Neural cell (in vitro differentiated cells): Measurements from ENCODE around the gene ACAD10. TPM values are rescaled to one million over a fixed set of nuclear protein-coding genes. Genes with fewer than 3 reads are reported as not detected.

ENCODE experiments used
- H2AFZ ChIP-seq: fragments of 200-600, 300-800 bp; sonication (generic), shearing (Covaris generic); 2 replicates; pipeline ENCODE4 v1.6.0; 2014; ENCODE audit warnings: low read depth, mild to moderate bottlenecking, antibody characterized with exemption, low read length, moderate library complexity
- H3F3A ChIP-seq: fragments of 200-600 bp; shearing (Covaris generic); 2 replicates; pipeline ENCODE4 v1.6.1; 2016; ENCODE audit warnings: mild to moderate bottlenecking, moderate library complexity, mixed read lengths, antibody characterized with exemption, low read length; ENCODE audit not compliant: insufficient read depth, poor library complexity, severe bottlenecking
- H3K27ac ChIP-seq: fragments of 200-600, 300-800 bp; sonication (generic), shearing (Covaris generic); 2 replicates; pipeline ENCODE4 v1.5.1; 2014; ENCODE audit warnings: mild to moderate bottlenecking, low read length, moderate library complexity
- H3K27me3 ChIP-seq: fragments of 300-800, 200-600 bp; sonication (generic), shearing (Covaris generic); 2 replicates; pipeline ENCODE4 v1.6.0; 2014; ENCODE audit warnings: mild to moderate bottlenecking, low read depth, low read length, moderate library complexity; ENCODE audit not compliant: insufficient read depth
- H3K36me3 ChIP-seq: fragments of 300-800, 200-600 bp; sonication (generic), shearing (Covaris generic); 2 replicates; pipeline ENCODE4 v1.5.1; 2014; ENCODE audit warnings: mild to moderate bottlenecking, antibody characterized with exemption, low read length, moderate library complexity; ENCODE audit not compliant: insufficient read depth
- H3K4me2 ChIP-seq: fragments of 300-800, 200-600 bp; sonication (generic), shearing (Covaris generic); 2 replicates; pipeline ENCODE4 v1.6.0; 2014; ENCODE audit warnings: mild to moderate bottlenecking, low read length
- H3K4me3 ChIP-seq: fragments of 300-800, 200-600 bp; sonication (generic), shearing (Covaris generic); 2 replicates; pipeline ENCODE4 v1.5.1; 2014; ENCODE audit warnings: mild to moderate bottlenecking, low read length, moderate library complexity
- H3K79me2 ChIP-seq: fragments of 200-600 bp; shearing (Covaris generic); replicated peaks from 2 replicates; pipeline ENCODE4 v1.6.0; 2014; ENCODE audit warnings: mild to moderate bottlenecking, low read length, moderate library complexity; ENCODE audit not compliant: insufficient read depth
- H3K9ac ChIP-seq: fragments of 300-800, 200-600 bp; sonication (generic), shearing (Covaris generic); 2 replicates; pipeline ENCODE4 v1.6.1; 2016; ENCODE audit warnings: mild to moderate bottlenecking, low read length, mixed read lengths
- H3K9me2 ChIP-seq: fragments of 200-600 bp; shearing (Covaris generic); 2 replicates; pipeline ENCODE4 v1.6.1; 2016; ENCODE audit warnings: mild to moderate bottlenecking, low read length, mixed read lengths; ENCODE audit not compliant: insufficient read depth
- H3K9me3 ChIP-seq: fragments of 200-600, 300-800 bp; sonication (generic), shearing (Covaris generic); 2 replicates; pipeline ENCODE4 v1.6.1; 2016; ENCODE audit warnings: mild to moderate bottlenecking, mixed run types, low read length, moderate library complexity, mixed read lengths
- H4K20me1 ChIP-seq: fragments of 200-600 bp; shearing (Covaris generic); 2 replicates; pipeline ENCODE4 v1.6.1; 2016; ENCODE audit warnings: mild to moderate bottlenecking, mixed run types; ENCODE audit not compliant: insufficient read depth
- EP300 ChIP-seq: fragments of 450-650 bp; conservative IDR thresholded peaks from 2 replicates; pipeline ENCODE4 v1.6.1; 2014; ENCODE audit warnings: antibody characterized with exemption, mild to moderate bottlenecking, moderate library complexity; ENCODE audit not compliant: poor library complexity, severe bottlenecking
- EZH2 ChIP-seq: fragments of 200-600, 300-800 bp; shearing (Covaris generic), sonication (generic); IDR thresholded peaks from 2 replicates; pipeline ENCODE4 v1.6.1; 2014; ENCODE audit warnings: antibody characterized with exemption, low read length, borderline replicate concordance, mild to moderate bottlenecking; ENCODE audit not compliant: insufficient read depth, poor library complexity, severe bottlenecking
- MXI1 ChIP-seq: fragments of 450-650 bp; conservative IDR thresholded peaks from 2 replicates; pipeline ENCODE4 v1.6.1; 2014; ENCODE audit warnings: antibody characterized with exemption, mild to moderate bottlenecking; ENCODE audit not compliant: poor library complexity, severe bottlenecking
- POLR2AphosphoS5 ChIP-seq: IDR thresholded peaks from 2 replicates; pipeline ENCODE4 v1.6.1; 2012
- RAD21 ChIP-seq: fragments of 450-650 bp; conservative IDR thresholded peaks from 2 replicates; pipeline ENCODE4 v1.6.1; 2014; ENCODE audit warnings: antibody characterized with exemption, mild to moderate bottlenecking, moderate library complexity
- SMC3 ChIP-seq: fragments of 450-650 bp; conservative IDR thresholded peaks from 2 replicates; pipeline ENCODE4 v1.6.1; 2014; ENCODE audit warnings: antibody characterized with exemption, mild to moderate bottlenecking, moderate library complexity; ENCODE audit not compliant: poor library complexity
- TAF1 ChIP-seq: IDR thresholded peaks from 2 replicates; pipeline ENCODE4 v1.6.1; 2012; ENCODE audit warnings: low read depth
- polyA plus RNA-seq: library from polyadenylated mRNA; depleted of rRNA; stranded (reverse); fragments of >200 nt; gene quantifications from 2 replicates; pipeline ENCODE4 v1.2.3, GENCODE V29; 2014
- TF ChIP-seq, protein P1 (sequence below): fragments of 450-650 bp; IDR thresholded peaks from 2 replicates; pipeline ENCODE4 v1.5.1; 2014; ENCODE audit warnings: antibody characterized with exemption, mild to moderate bottlenecking, moderate library complexity; ENCODE audit not compliant: poor library complexity, severe bottlenecking
- TF ChIP-seq, protein P2 (sequence below): IDR thresholded peaks from 2 replicates; pipeline ENCODE4 v1.6.1; 2012; ENCODE audit warnings: borderline replicate concordance

ACAD10 gene
- polyA plus RNA-seq, 1 donor from 2014 or later = 25.7 TPM

DNA sequence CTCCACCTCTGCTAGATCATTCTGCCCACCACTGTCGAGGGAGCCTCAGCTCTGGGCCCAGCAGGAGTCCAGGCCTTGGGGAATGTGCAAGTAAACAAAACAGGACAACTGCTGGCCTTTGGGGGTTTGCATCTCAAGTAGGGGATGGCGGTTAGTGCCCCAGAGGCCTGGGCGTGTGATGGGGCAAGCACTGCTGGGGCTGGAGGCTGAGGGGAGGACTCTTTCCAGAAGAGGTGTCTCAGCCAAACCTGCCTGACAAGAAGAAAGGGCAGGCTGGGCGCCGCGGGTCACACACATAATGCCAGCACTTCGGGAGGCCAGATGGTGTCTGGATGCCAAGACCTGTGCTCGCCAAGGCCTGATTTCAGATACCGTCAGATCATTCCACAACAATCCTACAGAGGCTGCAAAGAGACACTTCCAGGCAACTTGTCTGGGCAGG is 72.3 kb downstream of the ACAD10 start:
- H2AFZ ChIP-seq = no peak overlapping the region
- H3K9me3 ChIP-seq = no peaks in the 10 kb centered on the region
- no peak overlapping the region for H3K9ac ChIP-seq
- no peak overlapping the region for H3K27ac ChIP-seq
- H3K79me2 ChIP-seq = no peaks in the 10 kb centered on the region
- no peaks in the 10 kb centered on the region for H3K36me3 ChIP-seq
- no peaks in the 10 kb centered on the region for H3F3A ChIP-seq
- TF ChIP-seq MXI1 (no peak), POLR2AphosphoS5 (no peak), EP300 (no peak), SMC3 (no peak), EZH2 (no peak), TAF1 (no peak), RAD21 (no peak)
- TF ChIP-seq, protein P1, sequence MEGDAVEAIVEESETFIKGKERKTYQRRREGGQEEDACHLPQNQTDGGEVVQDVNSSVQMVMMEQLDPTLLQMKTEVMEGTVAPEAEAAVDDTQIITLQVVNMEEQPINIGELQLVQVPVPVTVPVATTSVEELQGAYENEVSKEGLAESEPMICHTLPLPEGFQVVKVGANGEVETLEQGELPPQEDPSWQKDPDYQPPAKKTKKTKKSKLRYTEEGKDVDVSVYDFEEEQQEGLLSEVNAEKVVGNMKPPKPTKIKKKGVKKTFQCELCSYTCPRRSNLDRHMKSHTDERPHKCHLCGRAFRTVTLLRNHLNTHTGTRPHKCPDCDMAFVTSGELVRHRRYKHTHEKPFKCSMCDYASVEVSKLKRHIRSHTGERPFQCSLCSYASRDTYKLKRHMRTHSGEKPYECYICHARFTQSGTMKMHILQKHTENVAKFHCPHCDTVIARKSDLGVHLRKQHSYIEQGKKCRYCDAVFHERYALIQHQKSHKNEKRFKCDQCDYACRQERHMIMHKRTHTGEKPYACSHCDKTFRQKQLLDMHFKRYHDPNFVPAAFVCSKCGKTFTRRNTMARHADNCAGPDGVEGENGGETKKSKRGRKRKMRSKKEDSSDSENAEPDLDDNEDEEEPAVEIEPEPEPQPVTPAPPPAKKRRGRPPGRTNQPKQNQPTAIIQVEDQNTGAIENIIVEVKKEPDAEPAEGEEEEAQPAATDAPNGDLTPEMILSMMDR = no peak
- TF ChIP-seq, protein P2, sequence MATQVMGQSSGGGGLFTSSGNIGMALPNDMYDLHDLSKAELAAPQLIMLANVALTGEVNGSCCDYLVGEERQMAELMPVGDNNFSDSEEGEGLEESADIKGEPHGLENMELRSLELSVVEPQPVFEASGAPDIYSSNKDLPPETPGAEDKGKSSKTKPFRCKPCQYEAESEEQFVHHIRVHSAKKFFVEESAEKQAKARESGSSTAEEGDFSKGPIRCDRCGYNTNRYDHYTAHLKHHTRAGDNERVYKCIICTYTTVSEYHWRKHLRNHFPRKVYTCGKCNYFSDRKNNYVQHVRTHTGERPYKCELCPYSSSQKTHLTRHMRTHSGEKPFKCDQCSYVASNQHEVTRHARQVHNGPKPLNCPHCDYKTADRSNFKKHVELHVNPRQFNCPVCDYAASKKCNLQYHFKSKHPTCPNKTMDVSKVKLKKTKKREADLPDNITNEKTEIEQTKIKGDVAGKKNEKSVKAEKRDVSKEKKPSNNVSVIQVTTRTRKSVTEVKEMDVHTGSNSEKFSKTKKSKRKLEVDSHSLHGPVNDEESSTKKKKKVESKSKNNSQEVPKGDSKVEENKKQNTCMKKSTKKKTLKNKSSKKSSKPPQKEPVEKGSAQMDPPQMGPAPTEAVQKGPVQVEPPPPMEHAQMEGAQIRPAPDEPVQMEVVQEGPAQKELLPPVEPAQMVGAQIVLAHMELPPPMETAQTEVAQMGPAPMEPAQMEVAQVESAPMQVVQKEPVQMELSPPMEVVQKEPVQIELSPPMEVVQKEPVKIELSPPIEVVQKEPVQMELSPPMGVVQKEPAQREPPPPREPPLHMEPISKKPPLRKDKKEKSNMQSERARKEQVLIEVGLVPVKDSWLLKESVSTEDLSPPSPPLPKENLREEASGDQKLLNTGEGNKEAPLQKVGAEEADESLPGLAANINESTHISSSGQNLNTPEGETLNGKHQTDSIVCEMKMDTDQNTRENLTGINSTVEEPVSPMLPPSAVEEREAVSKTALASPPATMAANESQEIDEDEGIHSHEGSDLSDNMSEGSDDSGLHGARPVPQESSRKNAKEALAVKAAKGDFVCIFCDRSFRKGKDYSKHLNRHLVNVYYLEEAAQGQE = no peak
- H3K4me3 ChIP-seq = no peak overlapping the region
- no peak overlapping the region for H3K4me2 ChIP-seq
- no peaks in the 10 kb centered on the region for H4K20me1 ChIP-seq
- H3K9me2 ChIP-seq = no peaks in the 10 kb centered on the region
- no peaks in the 10 kb centered on the region for H3K27me3 ChIP-seq

DNA sequence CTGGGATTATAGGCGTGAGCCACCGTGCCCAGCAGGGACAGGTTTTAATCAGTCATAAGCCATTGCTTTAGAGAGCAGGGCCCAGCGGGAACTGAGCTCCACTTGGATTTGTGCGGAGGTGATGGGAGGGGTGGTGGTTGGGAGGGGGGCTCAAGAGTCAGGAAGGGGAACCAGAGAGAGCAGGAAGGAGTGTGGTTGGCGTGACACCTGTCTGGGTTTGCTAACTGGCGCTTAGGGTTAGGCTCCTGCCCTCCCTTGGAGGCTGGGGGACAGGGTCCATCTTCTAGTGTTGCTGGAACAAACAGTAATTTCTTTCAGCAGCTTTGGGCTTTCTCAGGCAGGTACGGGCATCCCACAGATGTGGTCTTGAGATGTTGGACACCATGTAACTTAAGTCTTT is 73.4 kb downstream of the ACAD10 start:
- Histone ChIP-seq H3K9ac (no peak overlapping the region), H3F3A (no peaks in the 10 kb centered on the region), H3K4me3 (no peak overlapping the region), H3K27ac (no peak overlapping the region), H3K36me3 (no peaks in the 10 kb centered on the region), H3K4me2 (no peak overlapping the region), H4K20me1 (no peaks in the 10 kb centered on the region), H3K27me3 (no peaks in the 10 kb centered on the region), H3K9me3 (no peaks in the 10 kb centered on the region), H3K9me2 (no peaks in the 10 kb centered on the region), H3K79me2 (no peaks in the 10 kb centered on the region), H2AFZ (no peak overlapping the region)
- TF ChIP-seq TAF1 = no peak
- TF ChIP-seq SMC3 = no peak
- TF ChIP-seq EZH2 = no peak
- TF ChIP-seq EP300 = no peak
- TF ChIP-seq POLR2AphosphoS5 = no peak

DNA sequence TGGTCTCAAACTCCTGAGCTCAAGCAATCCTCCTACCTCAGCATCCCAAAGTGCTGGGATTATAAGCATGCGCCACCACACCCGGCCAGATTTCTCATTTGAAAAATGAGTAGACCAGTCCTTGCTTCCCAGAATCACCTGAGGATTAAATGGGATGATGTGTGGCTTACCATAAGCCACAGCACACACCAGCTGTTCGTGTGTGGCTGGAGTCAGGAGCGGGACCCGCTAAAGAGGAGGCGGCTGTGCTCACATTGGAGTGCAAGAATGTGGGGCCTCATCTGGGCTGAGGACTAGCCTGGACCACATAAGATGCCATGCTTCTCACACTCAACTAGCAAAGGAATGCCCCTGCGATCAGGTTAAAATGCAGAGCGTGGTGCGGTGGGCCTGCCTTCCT is 74.1 kb downstream of the ACAD10 start:
- H3F3A ChIP-seq = no peaks in the 10 kb centered on the region
- no peaks in the 10 kb centered on the region for H3K9me3 ChIP-seq
- TF ChIP-seq, protein P1 = no peak
- TF ChIP-seq TAF1 = no peak
- H3K27ac ChIP-seq = no peak overlapping the region
- H3K9ac ChIP-seq = no peak overlapping the region
- no peaks in the 10 kb centered on the region for H4K20me1 ChIP-seq
- no peak overlapping the region for H3K4me3 ChIP-seq
- H3K4me2 ChIP-seq = no peak overlapping the region
- H3K79me2 ChIP-seq = no peaks in the 10 kb centered on the region
- H3K36me3 ChIP-seq = no peaks in the 10 kb centered on the region
- no peak overlapping the region for H2AFZ ChIP-seq
- no peaks in the 10 kb centered on the region for H3K27me3 ChIP-seq
- H3K9me2 ChIP-seq = no peaks in the 10 kb centered on the region
